GM21447 (cell line): ENCODE data around the gene TENT4B.
"Not testable (repeated sequence)": the region's sequence is repeated elsewhere in the genome, so short reads cannot be mapped to it uniquely, and the experiment has no call there.

ENCODE experiments used
- ATAC-seq: cut with Tn5 transposase; IDR thresholded peaks from one replicate; pipeline ENCODE4 v1.9.1; 2021; ENCODE audit not compliant: unreplicated experiment

Gene TENT4B

DNA sequence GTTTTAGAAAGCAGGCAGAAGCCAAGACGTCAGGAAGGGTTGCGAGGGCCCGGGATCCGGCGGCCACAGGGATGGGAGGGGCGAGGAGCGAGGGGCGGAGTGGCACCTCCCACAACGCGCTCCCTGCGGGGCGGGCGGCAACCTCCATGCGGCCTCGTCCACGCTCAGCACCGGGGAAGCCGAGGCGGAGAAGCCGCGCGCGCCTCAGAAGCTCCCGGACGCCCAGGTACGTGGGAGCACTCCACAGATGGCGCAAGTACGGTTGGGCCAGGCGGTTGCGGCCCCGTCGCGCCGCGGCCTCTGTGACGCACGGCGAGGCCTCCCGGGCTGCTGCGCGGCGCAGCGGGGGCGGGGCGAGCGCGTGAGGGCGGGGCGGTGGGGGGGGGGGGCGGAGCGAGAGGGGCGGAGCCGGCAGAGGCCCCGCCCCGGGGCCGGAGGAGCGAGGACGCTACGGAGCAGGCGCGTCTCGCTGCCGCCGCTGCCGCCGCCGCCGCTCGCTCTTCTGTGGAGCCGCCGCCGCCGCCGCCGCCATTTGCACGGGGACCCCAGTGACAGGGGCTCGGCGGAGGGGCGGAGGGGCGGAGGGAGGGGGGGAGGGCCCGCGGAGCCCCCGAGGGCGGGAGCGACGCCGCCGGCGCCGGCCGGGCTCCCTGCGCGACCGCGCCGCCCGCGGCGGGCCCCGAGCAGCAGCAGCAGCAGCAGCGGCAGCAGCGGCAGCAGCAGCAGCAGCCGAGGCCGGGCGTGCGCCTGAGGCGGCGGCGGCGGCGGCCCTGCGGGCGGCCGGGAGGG is at the start of gene TENT4B:
Gene TENT4B, plus strand, starts transcription at position 500 of the 789 bp plus-strand sequence. CDS start 316 bp downstream, outside the sequence.
- ATAC-seq, result peak; percentile 67

DNA sequence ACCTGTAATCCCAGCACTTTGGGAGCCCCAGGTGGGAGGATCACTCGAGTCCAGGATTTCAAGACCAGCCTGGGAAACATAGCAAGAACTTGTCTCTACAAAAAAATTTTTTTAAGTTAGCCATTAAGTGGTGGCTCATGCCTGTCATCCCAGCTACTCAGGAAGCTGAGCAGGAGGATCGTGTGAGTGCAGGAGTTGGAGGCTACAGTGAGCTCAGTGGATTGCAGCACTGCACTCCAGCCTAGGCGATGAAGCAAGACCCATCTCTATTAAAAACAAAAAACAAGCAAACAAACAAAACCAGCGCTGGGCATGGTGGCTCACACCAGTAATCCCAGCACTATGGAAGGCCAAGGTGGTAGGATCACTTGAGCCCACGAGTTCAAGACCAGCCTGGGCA is 49.3 kb upstream of the TENT4B start:
- no peak for ATAC-seq

DNA sequence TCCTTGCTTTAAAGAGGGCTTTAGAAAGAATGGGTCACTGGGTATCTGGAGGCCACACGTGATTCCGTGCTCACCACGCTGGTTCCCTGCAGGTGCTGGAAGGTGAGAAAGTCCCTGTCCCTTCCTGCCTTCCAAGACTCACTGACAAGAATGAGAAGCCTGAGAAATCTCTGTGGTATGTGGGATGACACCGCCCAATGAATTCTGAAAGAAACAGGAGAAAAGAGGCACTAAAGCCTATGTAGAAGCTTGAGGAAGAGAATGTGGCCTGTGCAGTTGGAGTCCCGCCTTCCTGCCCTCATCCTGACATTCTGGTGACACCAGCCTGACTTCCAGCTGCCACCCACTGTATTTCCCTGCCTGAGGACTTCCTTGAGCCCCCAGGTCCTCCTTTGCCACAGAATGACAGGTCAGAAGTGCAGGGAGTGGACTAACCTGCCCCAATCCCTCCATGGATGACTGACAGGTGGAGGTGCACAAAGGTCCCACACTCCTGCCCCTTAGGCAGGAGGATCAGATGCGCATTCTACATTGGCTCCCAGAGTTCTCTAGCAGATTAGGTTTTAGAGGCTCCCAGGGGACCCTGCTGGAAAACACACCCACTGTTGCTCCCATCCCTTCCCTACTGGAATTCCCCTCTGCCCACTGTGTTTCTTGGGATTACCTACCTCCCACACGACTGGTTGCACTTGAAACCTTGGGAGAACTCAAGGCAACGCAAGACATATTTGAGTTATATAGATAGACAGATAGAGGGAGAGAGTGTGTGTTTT is 38.6 kb upstream of the TENT4B start:
- ATAC-seq, result no peak

DNA sequence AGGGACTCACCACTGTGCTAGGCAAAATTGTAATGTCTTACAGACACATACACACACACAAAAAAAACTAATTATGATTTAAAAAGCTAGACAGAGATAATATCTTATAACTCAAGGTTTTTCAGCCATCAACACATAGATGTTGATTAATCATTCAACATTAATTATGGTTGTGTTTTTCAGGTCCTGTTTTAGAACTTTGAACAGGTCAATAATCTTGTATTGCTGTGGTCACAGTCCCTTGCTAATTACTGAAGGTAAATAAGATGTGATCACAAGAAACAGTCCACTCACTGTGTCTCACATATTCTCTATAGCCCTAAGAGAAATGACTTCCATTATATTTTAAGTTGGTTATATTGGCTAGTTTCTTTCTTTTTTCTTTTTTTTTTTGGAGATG is 32.4 kb upstream of the TENT4B start:
- ATAC-seq, result no peak

DNA sequence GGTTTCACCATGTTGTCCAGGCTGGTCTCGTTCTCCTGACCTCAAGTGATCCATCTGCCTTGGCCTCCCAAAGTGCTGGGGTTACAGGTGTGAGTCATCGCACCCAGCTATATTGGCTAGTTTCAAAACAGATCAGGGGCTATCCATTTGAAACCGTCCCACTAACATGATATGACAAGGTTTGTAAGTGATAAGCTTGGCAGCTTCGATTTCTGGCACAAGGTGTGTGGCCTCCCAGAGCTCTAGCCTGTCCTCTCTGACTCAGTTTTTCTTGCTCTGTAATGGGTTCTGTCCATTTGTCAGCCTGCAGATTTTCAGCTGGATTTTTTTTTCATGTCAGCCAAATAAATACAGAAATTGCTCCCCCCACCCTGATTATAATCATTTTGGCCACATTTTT is 31.8 kb upstream of the TENT4B start:
- ATAC-seq, result peak; percentile 57

DNA sequence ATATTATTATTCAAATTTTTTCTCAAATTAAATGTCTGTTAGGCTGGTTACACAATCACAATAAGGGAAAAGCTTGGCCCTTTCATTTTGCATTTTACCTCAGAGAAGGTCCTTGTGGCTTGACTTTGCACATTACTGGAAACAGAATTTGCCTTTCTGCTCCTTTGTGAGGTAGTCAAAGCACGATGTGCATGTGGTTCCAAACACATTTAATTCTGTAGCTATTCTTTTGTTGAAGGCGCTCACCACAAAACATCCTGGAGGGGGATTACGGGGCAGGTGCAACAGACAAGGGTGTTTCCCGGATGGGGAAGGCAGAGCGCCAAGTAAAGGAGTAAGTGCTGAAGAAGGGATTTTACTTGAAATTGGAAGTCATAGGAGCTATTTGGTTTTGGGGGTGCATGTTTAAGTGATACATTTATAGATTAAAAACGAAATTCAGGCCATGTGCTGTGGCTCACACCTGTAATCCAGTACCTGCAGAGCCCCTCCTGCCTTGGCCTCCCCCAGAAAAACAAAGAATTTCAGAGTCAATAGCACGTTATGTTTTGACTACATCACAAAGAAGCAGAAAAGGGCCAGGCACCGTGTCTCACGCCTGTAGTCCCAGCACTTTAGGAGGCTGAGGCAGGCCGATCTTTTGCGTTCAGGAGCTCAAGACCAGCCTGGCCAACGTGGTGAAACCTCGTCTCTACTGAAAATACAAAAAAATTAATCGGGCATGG is 31.2 kb upstream of the TENT4B start:
- peak; percentile 67 for ATAC-seq

DNA sequence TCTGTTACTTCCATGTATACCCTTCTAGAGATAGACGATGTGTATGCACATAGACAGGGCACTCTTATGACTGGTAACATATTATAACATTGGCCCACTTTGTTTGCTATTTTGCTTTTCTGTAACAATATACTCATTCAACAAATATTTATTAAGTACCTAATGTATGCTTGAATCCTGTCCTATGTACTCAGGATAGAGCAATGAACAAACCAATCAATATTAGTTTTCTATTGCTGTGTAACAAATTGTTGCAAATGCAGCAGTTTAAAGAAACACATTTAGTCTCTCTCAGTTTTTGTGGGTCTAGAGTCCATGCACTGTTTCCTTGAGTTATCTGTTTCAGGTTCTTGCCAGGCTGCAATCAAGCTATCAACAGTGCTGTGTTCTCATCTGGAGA is 29.7 kb upstream of the TENT4B start:
- ATAC-seq, result no peak

DNA sequence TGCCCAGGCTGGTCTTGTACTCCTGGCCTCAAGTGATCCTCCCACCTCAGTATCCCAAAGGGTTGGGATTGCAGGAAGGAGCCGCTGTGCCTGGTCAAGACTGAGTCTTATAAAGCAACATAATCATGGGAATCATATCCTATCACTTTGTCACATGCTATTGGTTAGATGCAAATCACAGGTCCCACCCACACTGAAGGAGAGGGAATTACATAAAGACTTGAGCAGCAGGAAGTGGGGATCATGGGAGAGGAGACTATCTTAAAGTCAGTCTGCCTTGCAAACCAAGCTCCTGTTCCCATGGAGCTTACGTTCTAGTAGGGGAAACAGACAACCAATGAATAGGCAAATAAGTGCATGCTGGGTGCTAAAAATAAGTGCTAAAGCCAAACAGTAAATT is 28.3 kb upstream of the TENT4B start:
- ATAC-seq, result no peak

DNA sequence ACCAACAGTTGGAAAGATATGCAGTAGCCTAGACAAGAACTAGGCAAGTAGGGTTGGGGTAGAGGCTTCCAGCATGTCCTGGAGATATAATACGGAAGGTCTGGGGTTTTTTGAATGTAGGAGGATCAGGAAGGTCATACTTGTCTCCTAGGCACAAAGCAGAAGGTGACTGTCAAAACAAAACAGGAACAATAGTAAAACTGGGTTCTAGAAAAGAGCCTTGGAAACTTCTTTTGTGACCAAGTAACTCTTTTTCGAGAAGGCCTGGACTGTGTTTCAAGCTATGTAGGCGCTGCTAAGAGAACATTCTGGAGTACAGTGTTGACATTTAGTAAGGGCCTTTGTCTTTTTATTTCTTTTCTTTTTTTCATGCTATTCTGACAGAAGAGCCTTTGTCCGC is 26.9 kb upstream of the TENT4B start:
- ATAC-seq, result no peak

DNA sequence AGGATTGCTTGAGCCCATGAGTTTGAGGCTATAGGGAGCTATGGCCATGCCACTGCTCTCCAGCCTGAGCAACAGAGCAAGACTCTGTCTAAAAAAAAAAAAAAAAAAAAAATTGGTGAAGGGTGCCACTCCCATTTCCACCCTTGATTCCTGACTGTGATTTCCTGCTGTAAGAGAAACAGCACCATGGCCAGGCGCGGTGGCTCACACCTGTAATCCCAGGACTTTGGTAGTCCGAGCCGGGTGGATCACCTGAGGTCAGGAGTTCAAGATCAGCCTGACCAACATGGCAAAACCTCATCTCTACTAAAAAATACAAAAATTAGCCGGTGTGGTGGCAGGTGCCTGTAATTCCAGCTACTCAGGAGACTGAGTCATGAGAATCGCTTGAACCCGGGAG is 20.5 kb upstream of the TENT4B start:
- not testable (repeated sequence) for ATAC-seq

DNA sequence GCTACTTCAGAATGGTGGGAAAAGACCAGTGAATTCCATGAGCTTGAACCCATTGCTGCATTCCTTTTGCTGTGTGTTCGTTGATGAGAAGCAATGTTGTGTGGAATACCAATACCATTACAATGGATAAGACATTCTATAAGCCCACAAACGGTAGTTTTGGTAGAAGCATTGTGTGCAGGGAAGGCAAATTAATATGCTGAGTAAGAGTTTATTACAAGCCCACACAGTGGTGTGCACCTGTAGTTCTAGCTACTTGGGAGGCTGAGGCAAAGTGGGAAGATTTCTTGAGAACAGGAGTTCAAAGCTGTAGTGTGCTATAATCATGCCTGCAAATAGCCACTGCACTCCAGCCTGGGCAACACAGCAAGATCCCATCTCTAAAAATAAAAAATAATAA is 19.9 kb upstream of the TENT4B start:
- no peak for ATAC-seq

DNA sequence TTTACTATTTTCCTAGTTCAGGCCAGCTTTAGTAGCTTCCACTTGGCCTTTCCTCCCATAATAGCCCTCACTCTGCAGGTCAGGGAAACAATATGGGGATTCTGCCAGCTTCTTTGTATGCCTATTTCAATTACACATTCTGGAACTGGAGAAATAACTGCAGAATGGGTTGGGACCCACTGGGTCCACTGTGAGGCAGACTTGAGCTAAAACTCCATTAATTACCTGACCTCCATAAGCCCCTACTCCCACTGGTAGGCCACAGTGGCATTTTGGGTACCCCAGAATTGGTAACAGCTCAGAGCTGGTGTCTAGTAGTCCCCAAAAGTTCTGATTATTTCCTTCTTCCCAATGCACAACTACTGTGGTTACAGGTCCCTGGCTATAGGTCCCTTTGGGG is 16.7 kb upstream of the TENT4B start:
- no peak for ATAC-seq

DNA sequence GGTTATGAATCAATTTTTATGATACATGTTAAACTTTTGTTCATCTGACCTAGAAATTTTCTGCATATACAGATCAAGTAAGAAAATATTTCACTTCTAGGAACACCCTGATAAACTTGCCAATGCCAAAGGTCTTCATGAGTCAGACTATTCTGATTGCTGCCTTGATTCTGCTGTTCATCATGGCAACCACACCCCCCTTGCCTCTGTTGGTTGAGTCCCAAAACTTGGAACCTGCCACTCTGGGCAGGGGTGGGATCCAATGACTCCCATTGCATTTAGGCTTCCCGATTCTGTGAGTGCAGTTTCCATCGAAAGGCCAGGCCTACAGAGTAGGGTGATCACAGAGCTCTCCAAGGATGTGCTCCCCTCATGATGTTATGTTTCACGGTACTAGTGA is 15.8 kb upstream of the TENT4B start:
- no peak for ATAC-seq

DNA sequence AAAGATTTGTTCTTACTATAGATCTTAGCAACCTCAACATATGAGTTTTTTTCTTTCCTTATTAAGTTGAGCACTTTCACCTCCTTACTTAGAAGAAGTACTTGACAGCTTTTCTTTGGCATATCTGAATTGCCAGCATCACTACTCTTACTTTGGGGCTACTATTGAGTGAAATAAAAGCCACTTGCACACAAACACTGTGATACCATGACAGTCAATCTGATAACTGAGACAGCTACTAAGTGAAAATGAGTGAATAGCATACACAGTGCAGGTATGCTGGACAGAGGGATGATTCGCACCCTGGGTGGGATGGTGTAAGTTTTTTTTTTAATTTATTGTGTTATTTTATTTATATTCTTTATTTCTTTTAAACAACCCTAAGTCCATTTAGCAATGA is 13.5 kb upstream of the TENT4B start:
- ATAC-seq, result no peak

DNA sequence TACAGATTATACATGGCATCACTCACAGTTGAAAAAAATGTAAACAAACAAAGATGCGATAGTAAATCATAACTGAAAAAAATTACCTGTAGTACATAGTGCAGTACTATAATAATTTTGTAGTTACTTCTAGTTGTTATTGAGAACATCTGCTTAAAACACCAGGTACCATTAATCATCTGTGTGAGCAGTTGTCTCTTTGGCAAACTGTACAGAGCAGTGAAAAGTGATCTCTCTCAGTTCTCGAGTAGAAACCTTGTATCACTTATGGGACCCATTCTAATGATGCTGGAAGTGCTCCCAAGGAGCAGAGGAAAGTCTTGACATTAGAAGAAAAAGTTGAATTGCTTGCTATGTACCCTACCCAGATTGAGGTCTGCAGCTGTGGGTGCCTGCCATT is 8.9 kb upstream of the TENT4B start:
- ATAC-seq, result no peak

DNA sequence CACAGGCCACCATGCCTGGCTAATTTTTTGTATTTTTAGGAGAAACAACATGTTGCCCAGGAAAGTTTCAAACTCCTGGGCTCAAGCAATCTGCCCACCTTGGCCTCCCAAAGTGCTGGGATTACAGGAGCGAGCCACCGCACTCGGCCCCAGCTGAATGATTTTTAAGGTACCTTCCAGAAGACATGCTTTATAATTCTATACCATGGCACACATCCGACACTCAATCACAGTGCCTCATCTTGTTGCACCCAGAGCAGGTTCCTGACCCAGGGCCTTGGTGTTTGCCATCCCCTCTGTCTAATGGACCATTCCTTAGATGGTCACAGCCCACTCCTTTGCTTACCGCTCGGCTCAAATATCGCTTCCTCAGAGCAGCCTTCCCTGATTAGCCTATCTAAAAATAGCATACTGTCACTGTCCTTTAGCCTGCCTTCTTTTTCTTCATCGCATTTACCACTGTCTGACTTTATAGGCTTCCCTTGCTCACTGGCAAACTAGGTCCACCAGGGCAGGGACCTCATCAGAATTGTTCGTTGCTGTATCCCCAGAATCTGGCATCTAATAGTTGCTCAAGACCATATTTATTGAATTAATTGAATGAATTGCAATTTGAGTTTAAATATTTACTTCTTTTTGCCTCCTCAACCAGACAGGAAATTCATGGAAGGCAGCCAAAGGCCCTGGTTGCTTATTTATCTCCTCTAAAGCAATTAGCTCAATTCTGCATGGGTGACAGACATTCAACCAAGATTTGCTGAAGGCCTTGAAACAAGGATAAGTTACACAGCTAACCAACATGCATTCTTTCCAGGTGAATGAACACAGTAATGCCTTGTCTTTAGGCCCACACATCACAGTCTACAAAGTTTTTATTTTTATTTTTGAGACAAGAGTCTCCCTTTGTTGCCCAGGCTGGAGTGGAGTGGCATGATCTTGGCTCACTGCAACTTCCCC is 6.3 kb upstream of the TENT4B start:
- ATAC-seq, result no peak

DNA sequence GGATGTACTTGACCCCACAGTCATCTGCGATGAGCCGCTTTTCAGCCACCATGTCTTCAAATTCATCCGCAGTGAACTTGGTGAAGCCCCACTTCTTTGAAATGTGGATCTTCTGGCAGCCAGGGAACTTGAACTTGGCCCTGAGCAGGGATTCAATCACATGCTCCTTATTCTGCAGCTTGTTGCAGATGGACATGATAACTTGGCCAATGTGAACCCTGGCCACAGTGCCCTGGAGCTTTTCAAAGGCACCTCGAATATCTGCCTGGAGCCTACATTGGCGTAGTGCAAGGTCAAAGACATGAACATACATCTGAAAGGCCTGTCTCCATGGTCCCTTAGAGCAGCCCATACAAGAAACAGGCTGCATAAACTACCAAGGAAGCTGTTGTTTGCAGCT is 1.8 kb upstream of the TENT4B start:
- no peak for ATAC-seq

DNA sequence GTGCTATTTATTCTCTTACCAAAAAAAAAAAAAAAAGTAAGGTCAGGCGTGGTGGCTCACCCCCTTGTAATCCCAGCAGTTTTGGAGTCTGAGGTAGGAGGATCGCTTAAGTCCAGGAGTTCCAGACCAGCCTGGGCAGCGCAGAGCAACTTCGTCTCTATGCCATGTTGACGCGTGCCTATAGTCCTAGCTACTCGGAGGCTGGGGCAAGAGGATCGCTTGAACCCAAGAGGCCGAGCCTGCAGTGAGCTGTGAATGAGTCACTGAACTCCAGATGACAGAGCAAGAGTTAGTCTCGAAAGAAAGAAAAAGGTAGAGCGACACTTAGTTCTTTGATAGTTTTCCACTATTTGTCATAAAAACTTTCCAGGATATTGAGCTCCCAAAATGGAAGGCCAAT is 1.4 kb upstream of the TENT4B start:
- ATAC-seq, result no peak

DNA sequence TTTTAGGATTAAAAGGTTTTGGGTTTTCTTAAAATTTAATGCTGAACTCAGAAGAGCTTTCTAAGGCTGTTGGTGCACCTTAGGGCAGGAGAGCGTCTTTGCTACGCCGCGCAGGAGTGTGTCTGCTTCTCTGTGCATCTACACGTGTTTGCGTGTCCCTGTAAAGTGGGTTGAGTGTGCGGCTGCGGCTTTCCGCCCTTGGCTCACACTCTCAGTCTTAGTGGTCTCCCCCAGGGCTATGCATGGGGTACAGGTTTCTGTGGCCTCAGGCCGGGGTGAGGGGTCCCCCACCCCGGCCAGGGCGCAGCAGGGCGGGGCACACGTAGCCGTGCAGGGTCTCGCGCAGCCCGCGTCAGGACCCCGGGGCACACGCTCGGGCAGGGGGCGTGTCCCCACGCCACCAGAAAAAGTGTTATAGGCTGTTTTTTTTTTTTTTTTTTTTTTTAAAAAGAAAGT is 727 bp upstream of the TENT4B start:
- peak; percentile 57 for ATAC-seq

DNA sequence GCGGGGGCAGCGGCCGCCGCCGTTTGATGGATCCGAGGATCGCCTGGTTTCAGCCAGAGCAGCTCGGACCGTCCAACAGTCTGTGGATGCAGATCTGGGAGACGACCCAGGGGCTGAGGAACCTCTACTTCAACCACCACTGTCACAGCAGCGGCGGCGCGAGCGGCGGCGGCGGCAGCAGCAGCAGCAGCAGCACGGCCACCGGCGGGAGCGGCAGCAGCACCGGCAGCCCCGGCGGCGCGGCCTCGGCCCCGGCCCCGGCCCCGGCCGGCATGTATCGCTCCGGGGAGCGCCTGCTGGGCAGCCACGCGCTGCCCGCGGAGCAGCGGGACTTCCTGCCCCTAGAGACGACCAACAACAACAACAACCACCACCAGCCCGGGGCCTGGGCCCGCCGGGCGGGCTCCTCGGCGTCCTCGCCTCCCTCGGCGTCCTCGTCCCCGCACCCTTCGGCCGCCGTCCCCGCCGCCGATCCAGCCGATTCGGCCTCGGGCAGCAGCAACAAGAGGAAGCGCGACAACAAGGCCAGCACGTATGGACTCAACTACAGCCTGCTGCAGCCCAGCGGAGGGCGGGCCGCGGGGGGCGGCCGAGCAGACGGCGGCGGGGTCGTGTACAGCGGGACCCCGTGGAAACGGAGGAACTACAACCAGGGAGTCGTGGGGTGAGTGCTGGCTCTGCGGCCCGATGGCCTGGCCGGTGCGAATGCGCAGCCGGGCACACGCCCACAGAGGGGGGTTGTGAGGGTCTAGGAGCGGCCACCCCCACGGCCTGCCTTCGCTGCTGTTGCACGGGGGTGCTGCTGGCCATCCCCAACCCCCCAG is 702 bp downstream of the TENT4B start:
- peak; percentile 18 for ATAC-seq
